ENCODE measurements around the gene PPARG. TPM values are rescaled to one million over a fixed set of nuclear protein-coding genes. Genes with fewer than 3 reads are reported as not detected.

The PPARG gene
- 35.8 TPM for total RNA-seq

DNA sequence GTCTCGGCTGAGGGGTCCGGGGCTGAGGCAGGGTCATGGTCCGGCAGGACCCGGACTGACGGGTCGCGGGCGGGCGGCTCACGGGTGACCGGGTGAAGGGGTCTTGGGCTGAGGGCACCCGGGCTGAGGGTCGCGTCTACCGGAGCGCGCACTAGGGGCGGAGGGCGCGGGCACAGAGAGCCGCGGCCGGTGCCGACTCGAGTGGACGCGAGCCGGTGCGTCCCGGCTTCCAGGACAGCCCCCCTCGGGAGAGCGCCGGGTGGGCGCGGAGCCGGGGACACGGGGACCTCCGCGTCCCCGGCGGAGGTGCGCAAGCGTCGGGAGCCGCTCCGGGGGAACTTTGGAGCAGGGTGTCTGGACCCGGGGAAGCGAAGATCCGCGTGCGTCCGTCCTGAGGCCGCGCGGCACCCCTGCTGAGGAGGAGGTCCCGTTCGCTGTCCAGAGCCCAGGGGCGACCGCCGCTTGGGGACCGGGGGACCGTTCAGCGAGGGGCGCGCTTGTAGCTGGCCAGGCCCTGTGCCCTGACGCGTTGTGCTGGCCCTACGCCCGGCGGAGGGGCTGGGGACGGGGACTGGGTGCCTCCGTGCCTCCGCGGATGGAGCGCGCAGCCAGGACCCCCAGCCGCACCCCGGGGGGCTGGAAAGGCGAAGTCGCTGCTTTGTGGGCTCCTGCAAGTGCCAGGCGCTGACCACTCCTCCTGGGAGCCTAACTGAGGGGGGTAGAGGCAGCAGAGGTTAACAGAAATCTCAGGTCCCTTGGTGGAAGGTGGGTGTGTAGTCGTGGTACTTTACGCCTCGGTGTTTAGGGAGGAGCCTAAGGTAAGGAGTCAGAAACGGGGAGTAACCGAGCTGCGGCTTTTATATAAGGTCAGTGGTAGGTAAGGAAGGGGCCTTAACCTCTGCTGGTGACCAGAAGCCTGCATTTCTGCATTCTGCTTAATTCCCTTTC is at the start of gene PPARG:
Gene PPARG (plus strand): TSS at position 889 of the 948 bp plus-strand sequence. CDS start 90,642 bp downstream, outside the sequence.

Small RNA genes lying within 50 kb of the gene (small RNA-seq; reads per million reads assigned to genes)
- not detected for gene AC091492.1 (ENCODE audit: low replicate concordance)

Other genes with a start within 250 kb of the PPARG start
- gene TIMP4, start 130.2 kb upstream of the PPARG start, total RNA-seq, result 2.0 TPM
- gene TSEN2, start 195.4 kb downstream of the PPARG start, total RNA-seq, result 24.3 TPM

Measured in metanephros (tissue), 2 donors.